Nephron (organoid): ENCODE measurements around the gene RGS12.

Source experiments
- H3K27ac Mint-ChIP-seq, 3 experiments: 2 replicates each; pipeline ENCODE4 v1.8.0; 2020; ENCODE audit warnings: mixed read lengths in 3 of 3, mild to moderate bottlenecking in 2 of 3, moderate library complexity in 1 of 3
- H3K27me3 Mint-ChIP-seq: 2 replicates; pipeline ENCODE4 v1.8.0; 2021; ENCODE audit warnings: low read depth, mild to moderate bottlenecking, moderate library complexity, mixed read lengths
- H3K36me3 Mint-ChIP-seq: 2 replicates; pipeline ENCODE4 v1.8.0; 2020; ENCODE audit warnings: low read depth, mixed read lengths
- H3K4me1 Mint-ChIP-seq: 2 replicates; pipeline ENCODE4 v1.8.0; 2020; ENCODE audit warnings: mixed read lengths
- H3K4me3 Mint-ChIP-seq, 3 experiments: 2 replicates each; pipeline ENCODE4 v1.8.0; 2020; ENCODE audit warnings: mild to moderate bottlenecking in 3 of 3, mixed read lengths in 3 of 3, moderate library complexity in 2 of 3
- H3K9me3 Mint-ChIP-seq: 2 replicates; pipeline ENCODE4 v1.8.0; 2020; ENCODE audit warnings: mixed read lengths
- TF ChIP-seq, protein P1 (sequence below), 3 experiments: fragments of 200-600 bp; sonication (generic); IDR thresholded peaks; one replicate each; pipeline ENCODE4 v1.5.0; 2021; ENCODE audit warnings: antibody characterized with exemption in 3 of 3; ENCODE audit not compliant: unreplicated experiment in 3 of 3

The RGS12 gene

DNA sequence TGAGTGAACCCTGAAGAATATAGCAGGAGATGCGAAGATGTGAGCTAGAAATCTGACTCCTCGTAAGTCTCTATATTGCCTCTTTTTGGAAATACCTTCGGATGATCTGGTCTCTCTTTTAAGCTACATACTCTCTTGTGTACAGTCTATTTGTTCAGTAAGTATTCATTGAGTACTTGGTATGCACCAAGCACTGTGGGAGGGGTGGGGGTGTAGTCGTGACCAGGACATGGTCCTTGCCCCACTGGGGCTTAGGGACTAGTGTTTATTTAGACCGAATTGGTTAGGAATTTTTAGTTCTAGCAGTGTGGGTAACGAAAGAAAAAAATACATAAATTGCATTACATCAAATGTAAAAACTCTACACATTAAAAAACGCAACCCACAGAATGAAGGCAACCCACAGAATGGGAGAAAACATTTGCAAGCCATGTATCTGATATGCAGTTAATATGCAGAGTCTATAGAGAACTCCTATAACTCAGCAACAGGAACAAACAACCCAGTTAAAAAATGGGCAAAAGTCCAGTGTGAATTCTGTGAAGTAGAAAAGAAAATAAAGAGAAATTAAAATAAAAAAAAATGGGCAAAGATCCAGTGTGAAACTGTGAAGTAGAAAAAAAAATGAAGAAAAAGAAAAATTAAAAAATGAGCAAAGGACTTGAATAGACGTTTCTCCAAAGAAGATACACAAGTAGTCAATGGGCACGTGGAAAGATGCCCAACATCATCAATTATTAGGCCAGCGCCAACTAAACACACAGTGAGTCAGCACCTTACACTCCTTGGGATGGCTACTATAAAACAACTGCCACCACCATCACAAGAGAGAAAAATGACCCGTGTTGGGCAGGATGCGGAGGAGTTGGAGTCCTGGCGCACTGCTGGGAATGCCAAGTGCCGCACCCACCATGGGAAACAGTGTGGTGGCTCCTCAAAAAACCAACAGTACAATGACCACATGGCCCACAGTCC, 43.8 kb downstream of the RGS12 start:
- no peaks in the 10 kb centered on the region for H3K27me3 Mint-ChIP-seq
- peaks cover 14% of the 10 kb centered on the region for H3K36me3 Mint-ChIP-seq
- H3K4me3 Mint-ChIP-seq, result no peak overlapping the region
- peaks cover 5% of the 10 kb centered on the region for H3K9me3 Mint-ChIP-seq
- H3K27ac Mint-ChIP-seq, result peak overlapping the region in 1 of 3 experiments; percentile 24
- TF ChIP-seq, protein P1, sequence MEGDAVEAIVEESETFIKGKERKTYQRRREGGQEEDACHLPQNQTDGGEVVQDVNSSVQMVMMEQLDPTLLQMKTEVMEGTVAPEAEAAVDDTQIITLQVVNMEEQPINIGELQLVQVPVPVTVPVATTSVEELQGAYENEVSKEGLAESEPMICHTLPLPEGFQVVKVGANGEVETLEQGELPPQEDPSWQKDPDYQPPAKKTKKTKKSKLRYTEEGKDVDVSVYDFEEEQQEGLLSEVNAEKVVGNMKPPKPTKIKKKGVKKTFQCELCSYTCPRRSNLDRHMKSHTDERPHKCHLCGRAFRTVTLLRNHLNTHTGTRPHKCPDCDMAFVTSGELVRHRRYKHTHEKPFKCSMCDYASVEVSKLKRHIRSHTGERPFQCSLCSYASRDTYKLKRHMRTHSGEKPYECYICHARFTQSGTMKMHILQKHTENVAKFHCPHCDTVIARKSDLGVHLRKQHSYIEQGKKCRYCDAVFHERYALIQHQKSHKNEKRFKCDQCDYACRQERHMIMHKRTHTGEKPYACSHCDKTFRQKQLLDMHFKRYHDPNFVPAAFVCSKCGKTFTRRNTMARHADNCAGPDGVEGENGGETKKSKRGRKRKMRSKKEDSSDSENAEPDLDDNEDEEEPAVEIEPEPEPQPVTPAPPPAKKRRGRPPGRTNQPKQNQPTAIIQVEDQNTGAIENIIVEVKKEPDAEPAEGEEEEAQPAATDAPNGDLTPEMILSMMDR (IDR thresholded peaks at IDR 0.05; ENCODE audit: unreplicated experiment in 3 of 3), result no peak
- H3K4me1 Mint-ChIP-seq, result peaks cover 23% of the 10 kb centered on the region

DNA sequence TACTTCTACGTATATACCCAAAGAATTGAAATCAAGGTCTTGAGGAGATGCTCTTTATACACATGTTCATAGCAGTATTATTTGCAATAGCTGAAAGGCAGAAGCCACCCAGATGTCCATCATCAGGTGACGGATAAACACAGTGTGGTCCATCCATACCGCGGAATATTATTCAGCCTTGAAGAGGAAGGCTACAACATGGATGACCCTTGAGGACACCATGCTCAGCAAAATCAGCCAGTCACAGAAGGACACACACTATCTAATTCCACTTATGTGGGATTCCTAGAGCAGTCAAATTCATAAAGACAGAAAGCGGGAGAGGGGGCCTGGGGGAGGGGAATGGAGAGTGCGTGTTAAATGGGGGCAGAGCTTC, 44.5 kb downstream of the RGS12 start:
- Mint-ChIP-seq H3K9me3 (peaks cover 5% of the 10 kb centered on the region), H3K4me3 (no peak overlapping the region), H3K36me3 (peaks cover 14% of the 10 kb centered on the region), H3K27me3 (no peaks in the 10 kb centered on the region), H3K27ac (no peak overlapping the region), H3K4me1 (peaks cover 29% of the 10 kb centered on the region)
- TF ChIP-seq, protein P1 (IDR thresholded peaks at IDR 0.05; ENCODE audit: unreplicated experiment in 3 of 3), result no peak

DNA sequence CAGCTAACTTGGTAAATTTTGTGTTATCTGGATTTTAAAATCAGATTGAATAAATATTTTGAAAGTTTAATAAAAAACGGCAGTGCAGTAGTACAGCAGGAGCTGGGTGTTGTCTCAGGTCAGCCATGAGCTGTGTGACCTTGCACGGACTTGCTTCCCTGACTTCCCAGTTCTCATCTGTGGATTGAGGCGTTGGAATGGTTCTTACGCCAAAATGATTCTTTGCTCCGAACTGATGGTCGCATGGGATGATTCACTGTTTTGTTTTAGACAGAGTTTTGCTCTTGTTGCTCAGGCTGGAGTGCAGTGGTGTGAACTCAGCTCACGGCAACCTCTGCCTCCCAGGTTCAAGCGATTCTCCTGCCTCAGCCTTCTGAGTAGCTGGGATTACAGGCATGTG, 45.0 kb downstream of the RGS12 start:
- no peaks in the 10 kb centered on the region for H3K27me3 Mint-ChIP-seq
- H3K4me1 Mint-ChIP-seq, result peaks cover 34% of the 10 kb centered on the region
- no peak overlapping the region for H3K27ac Mint-ChIP-seq
- TF ChIP-seq, protein P1 (IDR thresholded peaks at IDR 0.05; ENCODE audit: unreplicated experiment in 3 of 3), result no peak
- H3K4me3 Mint-ChIP-seq, result no peak overlapping the region
- H3K36me3 Mint-ChIP-seq, result peaks cover 14% of the 10 kb centered on the region
- H3K9me3 Mint-ChIP-seq, result peaks cover 5% of the 10 kb centered on the region

DNA sequence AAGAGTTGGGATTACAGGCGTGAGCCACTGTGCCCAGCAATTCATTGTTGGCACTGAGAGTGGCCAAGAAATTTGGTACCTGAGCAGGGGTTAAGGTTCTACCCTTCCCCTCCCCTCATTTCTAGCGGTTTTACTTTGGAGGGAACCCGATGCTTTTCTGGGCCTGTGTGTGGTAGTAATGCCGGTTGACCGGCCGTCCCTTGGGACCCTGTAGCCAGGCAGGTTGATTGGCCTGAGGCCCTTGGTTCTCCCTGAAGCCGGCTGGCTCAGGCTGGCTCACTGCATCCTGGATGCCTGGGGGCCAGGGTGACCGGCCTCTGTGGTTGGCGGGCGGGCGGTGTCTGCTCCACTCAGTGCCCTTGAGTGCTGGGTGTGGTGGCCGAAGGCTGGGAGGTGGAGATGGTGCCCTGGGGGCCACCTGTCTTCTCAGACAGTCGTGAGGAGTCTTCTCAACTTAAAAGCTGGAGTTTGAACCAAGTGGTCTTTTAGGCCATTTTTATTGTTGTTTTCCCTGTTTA, 45.6 kb downstream of the RGS12 start:
- Mint-ChIP-seq H3K9me3 (peaks cover 4% of the 10 kb centered on the region), H3K27me3 (no peaks in the 10 kb centered on the region), H3K4me1 (peaks cover 37% of the 10 kb centered on the region), H3K36me3 (peaks cover 12% of the 10 kb centered on the region), H3K4me3 (no peak overlapping the region), H3K27ac (no peak overlapping the region)
- TF ChIP-seq, protein P1 (IDR thresholded peaks at IDR 0.05; ENCODE audit: unreplicated experiment in 3 of 3), result no peak

DNA sequence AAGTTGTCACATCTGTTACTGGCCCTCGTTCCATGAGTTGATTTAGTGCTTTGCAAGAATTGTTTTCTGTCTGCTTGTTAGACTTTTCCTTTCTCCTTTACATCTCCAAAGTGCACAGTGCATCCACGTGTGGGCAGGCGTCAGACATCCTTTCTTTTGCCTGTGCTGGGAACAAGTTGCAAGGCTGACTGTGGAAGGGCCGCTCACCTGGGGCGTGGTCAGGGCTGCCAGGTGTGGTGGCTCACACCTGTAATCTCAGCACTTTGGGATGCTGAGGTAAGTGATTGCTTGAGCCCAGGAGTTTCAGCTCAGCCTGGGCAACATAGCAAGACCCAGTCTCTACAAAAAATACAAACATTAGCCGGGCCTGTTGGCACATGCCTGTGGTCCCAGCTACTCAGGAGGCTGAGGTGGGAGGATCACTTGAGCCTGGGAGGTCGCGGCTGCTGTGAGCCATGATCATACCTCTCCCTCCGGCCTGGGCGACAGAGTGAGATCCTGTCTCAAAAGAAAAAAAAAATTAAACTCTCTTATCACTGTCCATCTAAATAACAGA, 46.2 kb downstream of the RGS12 start:
- Mint-ChIP-seq H3K4me3 (no peak overlapping the region), H3K36me3 (peaks cover 12% of the 10 kb centered on the region), H3K4me1 (peaks cover 42% of the 10 kb centered on the region), H3K27ac (peak overlapping the region in 2 of 3 experiments; percentile 44 to 63), H3K9me3 (no peaks in the 10 kb centered on the region), H3K27me3 (no peaks in the 10 kb centered on the region)
- TF ChIP-seq, protein P1 (IDR thresholded peaks at IDR 0.05; ENCODE audit: unreplicated experiment in 3 of 3), result no peak
